ENCODE results near the gene KIAA0930.

Gene KIAA0930

DNA sequence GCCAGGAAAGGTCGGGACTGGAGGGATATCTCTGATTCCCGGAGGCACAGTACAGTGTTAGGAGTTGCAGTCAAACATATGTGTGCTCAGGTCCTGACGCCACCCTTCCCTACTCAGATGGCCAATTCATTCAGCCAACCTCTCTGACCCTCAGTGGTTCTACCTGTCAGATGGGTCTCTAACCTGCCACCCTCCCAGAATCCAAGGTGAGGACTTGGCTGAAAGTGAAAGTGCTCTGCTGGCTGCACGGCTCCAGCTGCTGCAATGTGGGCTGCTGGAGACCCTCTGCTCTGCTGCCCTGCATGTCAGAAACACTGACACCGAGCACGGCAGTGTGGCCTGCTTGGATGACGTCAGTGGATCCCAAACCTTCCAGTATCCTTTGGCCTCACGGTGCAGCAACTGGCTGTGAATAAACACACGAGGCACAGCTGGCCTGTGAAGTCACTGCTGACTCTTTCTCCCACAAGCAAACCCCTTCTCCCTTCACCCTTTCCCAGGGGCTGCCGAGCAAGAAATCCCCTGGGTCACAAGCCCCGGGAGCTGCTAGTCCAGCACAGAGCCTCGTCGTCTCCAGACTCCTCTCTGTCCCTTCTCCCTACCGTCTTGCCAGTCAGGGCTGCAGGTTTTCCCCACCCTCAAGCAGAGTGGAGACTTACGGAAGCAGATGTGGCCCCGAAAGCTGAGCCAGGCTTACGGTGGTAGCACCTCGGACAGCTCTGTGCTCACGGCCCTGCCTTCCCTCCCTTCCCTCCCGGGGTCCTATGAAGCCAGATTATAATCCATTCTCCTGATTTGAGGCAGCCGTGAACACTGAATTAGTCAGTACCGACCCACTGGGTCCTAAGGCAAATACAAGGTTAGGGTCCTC, 24.3 kb downstream of the KIAA0930 start:
- Histone ChIP-seq H3K4me1 (ENCODE audit: insufficient read depth, low read length) (no peaks in the 10 kb centered on the region), H3K4me3 (ENCODE audit: low read depth in 1 of 2, low read length in 2 of 2) (no peak overlapping the region), H3K36me3 (ENCODE audit: insufficient read depth, low read length) (0 out of 2 replicates have a peak, but pooled peaks cover 2% of the 10 kb centered on the region), H3K27me3 (ENCODE audit: insufficient read depth, low read length, poor library complexity) (no peaks in the 10 kb centered on the region), H2AFZ (ENCODE audit: low read depth, low read length) (no peak overlapping the region), H3K4me2 (ENCODE audit: insufficient read depth, low read length) (no peak overlapping the region), H3K27ac (ENCODE audit: low read length) (no peak overlapping the region), H3K9me3 (ENCODE audit: insufficient read depth, low read length, severe bottlenecking) (no peaks in the 10 kb centered on the region), H3K9ac (ENCODE audit: low read depth, low read length) (no peak overlapping the region), H3K79me2 (ENCODE audit: insufficient read depth, low read length) (peaks cover 9% of the 10 kb centered on the region; the same call in 1 of the 2 replicates), H4K20me1 (ENCODE audit: insufficient read depth, low read length) (peaks cover 48% of the 10 kb centered on the region)
- TF ChIP-seq, protein P1, sequence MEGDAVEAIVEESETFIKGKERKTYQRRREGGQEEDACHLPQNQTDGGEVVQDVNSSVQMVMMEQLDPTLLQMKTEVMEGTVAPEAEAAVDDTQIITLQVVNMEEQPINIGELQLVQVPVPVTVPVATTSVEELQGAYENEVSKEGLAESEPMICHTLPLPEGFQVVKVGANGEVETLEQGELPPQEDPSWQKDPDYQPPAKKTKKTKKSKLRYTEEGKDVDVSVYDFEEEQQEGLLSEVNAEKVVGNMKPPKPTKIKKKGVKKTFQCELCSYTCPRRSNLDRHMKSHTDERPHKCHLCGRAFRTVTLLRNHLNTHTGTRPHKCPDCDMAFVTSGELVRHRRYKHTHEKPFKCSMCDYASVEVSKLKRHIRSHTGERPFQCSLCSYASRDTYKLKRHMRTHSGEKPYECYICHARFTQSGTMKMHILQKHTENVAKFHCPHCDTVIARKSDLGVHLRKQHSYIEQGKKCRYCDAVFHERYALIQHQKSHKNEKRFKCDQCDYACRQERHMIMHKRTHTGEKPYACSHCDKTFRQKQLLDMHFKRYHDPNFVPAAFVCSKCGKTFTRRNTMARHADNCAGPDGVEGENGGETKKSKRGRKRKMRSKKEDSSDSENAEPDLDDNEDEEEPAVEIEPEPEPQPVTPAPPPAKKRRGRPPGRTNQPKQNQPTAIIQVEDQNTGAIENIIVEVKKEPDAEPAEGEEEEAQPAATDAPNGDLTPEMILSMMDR (IDR thresholded peaks at IDR 0.05; ENCODE audit: borderline replicate concordance, extremely low read depth, low read length, poor library complexity, severe bottlenecking), result no peak
- no peak for TF ChIP-seq EZH2 (IDR thresholded peaks at IDR 0.05; ENCODE audit: borderline replicate concordance, low read depth, low read length, severe bottlenecking)
- DNase-seq (no peak), ATAC-seq (ENCODE audit: insufficient read depth, low read depth) (no peak)

DNA sequence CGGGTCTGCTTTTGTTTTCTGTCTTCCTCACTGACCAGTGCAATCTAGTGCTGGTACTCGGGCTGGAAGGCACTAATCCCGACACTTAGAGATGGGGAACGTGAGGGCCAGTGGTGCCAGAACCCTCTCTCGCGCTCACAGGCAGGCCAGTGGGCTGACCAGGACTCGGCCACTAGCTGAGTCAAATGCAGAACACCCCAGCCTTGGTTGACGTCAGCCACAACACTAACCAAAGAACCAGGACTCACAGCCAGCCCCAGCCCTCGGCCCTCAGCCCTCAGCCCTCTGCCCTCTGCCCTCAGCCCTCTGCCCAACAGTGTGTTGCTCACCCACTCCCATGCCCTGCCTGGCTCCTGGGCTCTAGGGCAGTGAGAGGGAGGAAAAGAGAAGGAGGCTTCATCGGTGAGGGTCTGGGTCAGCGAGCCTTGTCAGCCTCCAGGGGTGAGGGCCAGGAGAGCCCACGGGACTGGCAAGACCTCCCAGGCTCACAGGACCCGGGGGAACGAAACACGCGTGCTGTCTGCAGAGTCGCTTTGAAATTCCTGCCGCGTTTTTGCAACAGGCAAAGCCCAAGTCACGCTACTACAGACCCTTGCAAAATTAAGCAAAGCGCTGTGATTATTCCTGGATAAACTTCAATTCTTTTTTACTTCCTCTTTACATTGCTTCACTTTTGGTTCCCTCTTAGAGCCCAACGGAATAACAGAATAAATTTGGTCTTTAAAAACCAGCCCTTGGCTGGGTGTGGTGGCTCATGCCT, 27.5 kb downstream of the KIAA0930 start:
- Histone ChIP-seq H3K27ac (ENCODE audit: low read length) (no peak overlapping the region), H3K4me3 (ENCODE audit: low read depth in 1 of 2, low read length in 2 of 2) (no peak overlapping the region), H3K79me2 (ENCODE audit: insufficient read depth, low read length) (peaks cover 9% of the 10 kb centered on the region; the same call in 1 of the 2 replicates), H3K9ac (ENCODE audit: low read depth, low read length) (no peak overlapping the region), H4K20me1 (ENCODE audit: insufficient read depth, low read length) (peaks cover 53% of the 10 kb centered on the region), H3K4me2 (ENCODE audit: insufficient read depth, low read length) (no peak overlapping the region), H3K27me3 (ENCODE audit: insufficient read depth, low read length, poor library complexity) (no peaks in the 10 kb centered on the region), H2AFZ (ENCODE audit: low read depth, low read length) (no peak overlapping the region), H3K9me3 (ENCODE audit: insufficient read depth, low read length, severe bottlenecking) (no peaks in the 10 kb centered on the region), H3K36me3 (ENCODE audit: insufficient read depth, low read length) (0 out of 2 replicates have a peak, but pooled peaks cover 5% of the 10 kb centered on the region), H3K4me1 (ENCODE audit: insufficient read depth, low read length) (no peaks in the 10 kb centered on the region)
- no peak for DNase-seq
- TF ChIP-seq, protein P1 (IDR thresholded peaks at IDR 0.05; ENCODE audit: borderline replicate concordance, extremely low read depth, low read length, poor library complexity, severe bottlenecking), result no peak
- TF ChIP-seq EZH2 (IDR thresholded peaks at IDR 0.05; ENCODE audit: borderline replicate concordance, low read depth, low read length, severe bottlenecking), result no peak
- ATAC-seq (ENCODE audit: insufficient read depth, low read depth), result no peak

DNA sequence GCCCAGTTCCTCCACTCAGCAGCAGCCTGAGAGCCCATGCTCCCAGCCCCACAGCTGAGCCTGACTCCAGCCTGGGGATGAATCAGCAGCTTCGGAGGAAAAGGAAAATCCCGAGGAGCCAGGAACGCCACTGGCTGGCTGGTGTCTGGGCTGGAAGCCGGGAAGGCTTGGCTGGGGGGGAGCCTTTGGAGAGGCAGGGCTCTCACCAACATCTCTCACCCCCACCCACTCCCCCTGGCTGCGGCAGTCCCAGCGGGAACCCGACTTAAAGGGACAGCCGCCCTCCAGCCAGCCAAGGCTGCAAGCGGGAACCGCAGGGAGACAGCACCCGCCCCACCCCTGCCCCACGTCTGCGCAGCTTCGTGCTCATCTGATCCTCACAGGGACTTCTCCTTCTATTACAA, 28.4 kb downstream of the KIAA0930 start:
- no peaks in the 10 kb centered on the region for H3K9me3 ChIP-seq (ENCODE audit: insufficient read depth, low read length, severe bottlenecking)
- TF ChIP-seq EZH2 (IDR thresholded peaks at IDR 0.05; ENCODE audit: borderline replicate concordance, low read depth, low read length, severe bottlenecking), result no peak
- TF ChIP-seq, protein P1 (IDR thresholded peaks at IDR 0.05; ENCODE audit: borderline replicate concordance, extremely low read depth, low read length, poor library complexity, severe bottlenecking), result no peak
- H3K4me2 ChIP-seq (ENCODE audit: insufficient read depth, low read length), result no peak overlapping the region
- peaks cover 3% of the 10 kb centered on the region; the same call in 1 of the 2 replicates for H3K79me2 ChIP-seq (ENCODE audit: insufficient read depth, low read length)
- H3K4me3 ChIP-seq (ENCODE audit: low read depth in 1 of 2, low read length in 2 of 2), result no peak overlapping the region
- H3K36me3 ChIP-seq (ENCODE audit: insufficient read depth, low read length), result 0 out of 2 replicates have a peak, but pooled peaks cover 5% of the 10 kb centered on the region
- H3K27me3 ChIP-seq (ENCODE audit: insufficient read depth, low read length, poor library complexity), result no peaks in the 10 kb centered on the region
- H2AFZ ChIP-seq (ENCODE audit: low read depth, low read length), result no peak overlapping the region
- DNase-seq (no peak), ATAC-seq (ENCODE audit: insufficient read depth, low read depth) (no peak)
- no peaks in the 10 kb centered on the region for H3K4me1 ChIP-seq (ENCODE audit: insufficient read depth, low read length)
- no peak overlapping the region for H3K9ac ChIP-seq (ENCODE audit: low read depth, low read length)
- H4K20me1 ChIP-seq (ENCODE audit: insufficient read depth, low read length), result peaks cover 46% of the 10 kb centered on the region
- no peak overlapping the region for H3K27ac ChIP-seq (ENCODE audit: low read length)

All from DND-41 (cell line).